CD4-positive, alpha-beta T cell treated with Interleukin-17A for 1 hour (primary cell): Measurements from ENCODE around the gene CATSPER2.
"Not testable (repeated sequence)": the region's sequence is repeated elsewhere in the genome, so short reads cannot be mapped to it uniquely, and the experiment has no call there.

Experiments used
- DNase-seq: peaks from one replicate; pipeline ENCODE4 v3.0.0-alpha.2; 2020

The CATSPER2 gene

DNA sequence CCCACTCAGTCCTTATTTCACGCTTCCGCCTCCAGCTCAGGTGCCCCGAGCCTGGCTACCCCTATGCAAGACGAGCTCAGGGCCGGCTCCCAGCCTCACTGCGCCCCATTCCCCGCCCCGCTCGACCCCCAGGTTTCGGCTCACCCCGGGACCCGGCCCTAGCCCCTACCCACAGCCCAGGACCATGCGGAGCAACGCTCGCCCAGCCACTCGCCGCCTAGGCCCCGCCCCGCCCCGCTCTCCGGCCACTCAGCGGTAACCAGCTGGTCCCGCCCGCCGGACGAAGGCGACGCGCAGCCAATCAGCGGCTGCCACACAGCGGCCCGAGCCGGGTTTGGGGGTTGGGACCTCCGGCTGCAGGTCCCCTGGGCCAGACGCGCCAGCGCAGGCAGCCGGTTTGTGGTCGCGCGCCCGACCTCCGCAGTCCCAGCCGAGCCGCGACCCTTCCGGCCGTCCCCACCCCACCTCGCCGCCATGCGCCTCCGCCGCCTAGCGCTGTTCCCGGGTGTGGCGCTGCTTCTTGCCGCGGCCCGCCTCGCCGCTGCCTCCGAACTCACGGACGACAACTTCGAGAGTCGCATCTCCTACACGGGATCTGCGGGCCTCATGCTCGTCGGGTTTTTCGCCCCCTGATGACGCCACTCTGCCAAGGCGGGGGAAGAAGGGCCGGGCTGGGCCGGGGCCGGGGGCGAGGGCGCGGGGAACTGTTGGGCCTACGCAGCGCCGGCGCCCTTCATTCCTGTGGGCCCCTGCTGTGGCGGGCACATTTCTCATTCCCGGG lies at the start of gene CATSPER2:
Gene CATSPER2 (minus strand): TSS at position 196 of the 781 bp plus-strand sequence. CDS start 783 bp downstream, outside the sequence.
- DNase-seq, result no peak

DNA sequence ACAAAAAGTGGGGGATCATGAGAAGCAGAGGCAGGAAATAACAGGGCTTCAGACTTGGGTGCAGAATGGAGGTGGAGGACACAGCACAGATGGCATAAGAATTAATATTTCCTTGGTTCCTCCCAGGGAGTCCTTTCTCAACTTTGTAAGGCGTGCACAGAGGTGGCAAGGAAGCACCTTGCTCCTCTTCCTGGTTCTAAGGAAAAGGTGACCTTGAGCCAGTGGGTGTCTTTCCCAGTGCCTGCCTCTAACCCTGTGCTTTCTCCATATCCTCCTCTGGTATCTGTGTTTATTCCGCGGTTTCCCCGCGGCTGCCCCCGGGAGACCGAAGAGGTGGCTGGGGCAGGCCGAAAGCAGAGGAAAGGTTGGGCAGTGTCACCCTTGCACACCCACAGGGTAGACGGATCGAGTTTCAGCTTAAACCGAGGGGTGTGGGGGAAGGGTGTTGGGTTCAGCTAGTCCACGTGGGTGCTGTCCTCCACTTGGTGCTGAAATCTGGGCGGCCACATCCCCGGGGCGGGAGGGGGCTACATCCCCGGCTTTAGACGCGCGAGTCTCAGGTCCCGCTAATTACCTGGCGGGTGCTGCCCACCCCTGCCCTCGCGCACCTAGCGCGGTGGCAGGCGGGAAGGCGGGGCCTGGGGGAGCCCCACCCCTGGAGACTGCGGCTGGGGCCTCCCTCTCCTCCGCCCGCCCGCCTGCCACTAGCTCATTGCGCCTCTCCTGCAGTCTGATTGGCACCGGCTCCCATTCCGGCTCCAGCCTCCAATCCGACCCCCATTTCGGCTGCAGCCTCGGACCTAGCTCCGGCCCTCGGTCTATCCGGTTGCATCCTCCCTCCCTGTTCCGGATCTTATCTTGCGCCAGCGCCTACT lies 44.7 kb upstream of the CATSPER2 start, which contains the start of gene CKMT1A:
Gene CKMT1A (plus strand): TSS at position 712 of the 875 bp plus-strand sequence. CDS start 192 bp downstream, outside the sequence.
- not testable (repeated sequence) for DNase-seq

DNA sequence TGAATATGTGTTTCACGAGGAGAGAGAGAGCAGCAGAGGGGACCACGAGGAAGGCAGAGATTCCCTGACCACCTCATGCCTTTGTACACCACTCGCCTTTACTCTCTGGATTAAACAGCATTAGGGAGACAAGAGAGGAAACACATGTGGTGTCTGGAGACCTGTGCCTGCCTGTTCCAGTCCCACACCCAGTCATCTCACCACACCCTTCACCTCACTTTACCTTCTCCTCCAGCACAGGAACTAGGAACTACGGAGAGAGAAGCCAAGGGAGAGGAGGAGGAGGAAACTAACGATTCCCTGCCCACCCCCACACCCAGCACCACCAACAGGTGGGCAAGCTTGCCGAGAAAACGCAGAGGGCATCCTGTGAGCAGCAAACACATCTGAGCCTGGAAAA lies 44.0 kb upstream of the CATSPER2 start:
- not testable (repeated sequence) for DNase-seq

GRCh38 chr15:43689604-43690301 lies 41.1 kb upstream of the CATSPER2 start:
- DNase-seq, result not testable (repeated sequence)

GRCh38 chr15:43674175-43674574 lies 25.5 kb upstream of the CATSPER2 start:
- not testable (repeated sequence) for DNase-seq

DNA sequence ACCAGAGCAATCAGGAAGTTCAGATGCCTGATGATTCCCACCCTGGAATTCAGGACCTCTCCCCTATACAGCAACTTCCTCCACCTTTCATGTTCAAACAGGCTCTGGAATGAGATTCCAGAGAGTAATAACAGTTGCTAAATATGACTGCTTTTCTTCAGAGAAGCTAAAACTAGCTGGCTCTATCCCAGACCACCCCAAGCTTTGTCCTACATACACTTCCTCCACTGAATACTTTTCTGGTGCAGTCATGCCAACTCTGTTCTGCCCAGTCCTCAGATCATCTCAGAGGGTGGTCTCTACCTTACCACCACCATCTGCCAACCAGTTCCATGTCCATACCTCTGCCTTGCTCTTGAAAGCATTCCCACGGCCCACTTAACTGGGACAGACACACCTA lies 17.5 kb upstream of the CATSPER2 start:
- DNase-seq, result not testable (repeated sequence)

GRCh38 chr15:43663333-43663732 lies 14.7 kb upstream of the CATSPER2 start:
- not testable (repeated sequence) for DNase-seq

DNA sequence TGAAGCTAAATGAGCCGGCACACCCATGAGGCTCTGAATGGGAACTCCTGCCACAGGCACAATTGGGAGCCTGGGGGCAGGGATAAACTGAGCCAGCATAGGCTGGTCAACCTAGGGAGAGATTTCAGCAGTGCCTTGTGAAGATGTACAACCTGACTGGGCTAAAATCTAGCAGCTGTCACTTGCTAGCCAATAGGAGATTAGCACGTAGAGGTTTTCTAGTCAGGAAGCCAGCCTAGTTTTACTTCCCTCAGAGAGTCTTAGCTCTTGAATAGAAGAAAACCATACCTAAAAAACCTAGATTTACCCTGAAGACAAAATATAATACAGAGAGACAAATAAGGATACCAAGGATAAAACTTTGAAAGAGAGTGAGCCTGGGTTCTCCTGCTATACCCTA lies 13.6 kb upstream of the CATSPER2 start:
- not testable (repeated sequence) for DNase-seq

- DNase-seq, result not testable (repeated sequence)
These were observed 11.1 kb upstream of the CATSPER2 start for GRCh38 chr15:43659727-43660126.

- DNase-seq, result not testable (repeated sequence)
These were observed 834 bp upstream of the CATSPER2 start for GRCh38 chr15:43649430-43649926.

GRCh38 chr15:43638464-43639204 lies 10.0 kb downstream of the CATSPER2 start:
- DNase-seq, result not testable (repeated sequence)

DNA sequence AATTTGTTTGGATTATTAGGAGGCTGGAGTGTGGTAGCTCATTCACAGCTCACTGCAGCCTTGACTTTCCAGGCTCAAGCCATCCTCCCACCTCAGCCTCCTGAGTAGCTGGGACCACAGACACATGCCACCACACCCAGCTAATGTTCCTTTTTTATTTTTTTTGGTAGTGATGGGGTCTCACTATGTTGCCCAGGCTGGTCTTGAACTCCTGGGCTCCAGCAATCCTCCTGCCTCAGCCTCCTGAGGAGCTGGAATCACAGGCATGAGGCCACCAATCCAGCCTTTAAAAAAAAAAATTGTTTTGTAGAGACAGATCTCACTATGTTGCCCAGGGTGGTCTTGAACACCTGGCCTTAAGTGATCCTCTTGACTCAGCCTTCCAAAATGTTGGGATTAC lies 21.7 kb downstream of the CATSPER2 start:
- DNase-seq, result not testable (repeated sequence)

- DNase-seq, result no peak
These were observed 23.5 kb downstream of the CATSPER2 start for GRCh38 chr15:43625106-43625505.

- DNase-seq, result not testable (repeated sequence)
These were observed 26.4 kb downstream of the CATSPER2 start for GRCh38 chr15:43622068-43622799.

GRCh38 chr15:43618700-43619099 lies 29.9 kb downstream of the CATSPER2 start, which contains the start of gene STRC:
Gene STRC, minus strand, starts transcription at chr15:43618800. Its CDS starts 78 bp downstream, at chr15:43618722.
- DNase-seq, result not testable (repeated sequence)

DNA sequence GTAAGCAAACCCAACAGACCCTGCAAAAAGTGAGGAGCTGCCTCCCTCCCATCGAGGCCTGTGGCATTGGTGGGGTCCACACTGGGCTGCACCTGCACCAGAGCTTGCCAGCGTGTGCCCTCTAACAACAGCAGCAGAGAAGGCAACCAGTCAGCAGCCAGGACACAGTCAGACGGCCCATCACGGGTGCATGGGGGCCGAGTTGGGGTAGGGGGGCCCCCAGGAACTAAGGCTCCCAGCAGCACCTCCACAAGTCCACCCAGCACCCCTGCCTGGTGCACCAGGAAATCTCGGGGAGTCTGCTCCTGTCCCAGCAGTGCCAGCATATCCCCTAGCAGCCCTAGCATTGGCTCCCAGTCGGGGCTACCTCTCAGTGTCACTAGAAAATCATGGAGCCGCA lies 30.9 kb downstream of the CATSPER2 start:
- DNase-seq, result not testable (repeated sequence)

- DNase-seq, result not testable (repeated sequence)
These were observed 46.4 kb downstream of the CATSPER2 start for GRCh38 chr15:43602233-43602632.

DNA sequence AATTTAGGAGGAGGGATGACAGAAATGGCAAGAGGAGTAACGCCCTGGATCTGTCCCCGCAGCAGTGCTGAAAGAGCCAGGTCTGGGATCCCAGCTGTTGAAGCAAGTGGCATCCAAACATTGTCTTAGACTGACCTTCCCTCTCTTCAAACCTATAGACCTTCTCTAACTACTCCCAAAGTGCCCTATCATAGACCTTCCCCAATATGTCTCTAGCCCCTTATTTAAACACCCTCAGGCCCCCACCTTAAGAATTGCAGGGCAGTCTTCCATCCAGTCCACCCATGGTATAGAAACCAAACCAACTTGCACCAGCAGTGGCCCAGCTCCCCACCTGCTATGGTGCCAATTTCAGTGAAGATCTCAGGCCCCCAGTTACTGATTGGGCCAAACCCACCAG lies 48.4 kb downstream of the CATSPER2 start:
- not testable (repeated sequence) for DNase-seq

- DNase-seq, result not testable (repeated sequence)
These were observed 49.5 kb downstream of the CATSPER2 start for GRCh38 chr15:43599131-43599530.

- not testable (repeated sequence) for DNase-seq
These were observed 55.1 kb downstream of the CATSPER2 start, which contains the start of gene CKMT1B for GRCh38 chr15:43593328-43594190. Gene CKMT1B, plus strand, starts transcription at chr15:43594027. Its CDS starts 192 bp downstream, at chr15:43594219.
